PC-3 (cell line): Measurements from ENCODE around the gene OLFM2.

Experiments used
- EZH2 ChIP-seq: fragments of 300-600 bp; sonication (generic); IDR thresholded peaks from one replicate; pipeline ENCODE4 v1.6.1; 2017; ENCODE audit warnings: antibody characterized with exemption, mild to moderate bottlenecking, low read length; ENCODE audit not compliant: unreplicated experiment
- TF ChIP-seq, protein P1 (sequence below): fragments of 300-600 bp; sonication (generic); conservative IDR thresholded peaks from 2 replicates; pipeline ENCODE4 v1.5.1; 2017; ENCODE audit warnings: antibody characterized with exemption, low read depth, mild to moderate bottlenecking, low read length

DNA sequence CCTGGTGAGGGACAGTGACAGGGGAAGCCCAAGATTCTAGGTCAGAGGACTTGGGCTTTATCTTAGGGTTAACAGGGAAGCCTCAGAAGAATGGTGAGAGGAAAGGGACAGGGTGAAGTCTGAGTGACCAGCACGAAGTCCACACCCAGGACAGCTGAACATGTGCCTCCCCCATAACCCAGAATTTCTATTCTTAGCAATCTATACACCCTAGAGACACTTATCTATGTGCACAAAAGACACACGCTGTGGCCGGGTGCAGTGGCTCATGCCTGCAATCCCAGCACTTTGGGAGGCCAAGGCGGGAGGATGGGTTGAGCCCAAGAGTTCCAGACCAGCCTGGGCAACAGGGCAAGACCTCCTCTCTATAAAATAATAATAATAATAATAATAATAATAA is 11.1 kb upstream of the OLFM2 start:
- TF ChIP-seq, protein P1, sequence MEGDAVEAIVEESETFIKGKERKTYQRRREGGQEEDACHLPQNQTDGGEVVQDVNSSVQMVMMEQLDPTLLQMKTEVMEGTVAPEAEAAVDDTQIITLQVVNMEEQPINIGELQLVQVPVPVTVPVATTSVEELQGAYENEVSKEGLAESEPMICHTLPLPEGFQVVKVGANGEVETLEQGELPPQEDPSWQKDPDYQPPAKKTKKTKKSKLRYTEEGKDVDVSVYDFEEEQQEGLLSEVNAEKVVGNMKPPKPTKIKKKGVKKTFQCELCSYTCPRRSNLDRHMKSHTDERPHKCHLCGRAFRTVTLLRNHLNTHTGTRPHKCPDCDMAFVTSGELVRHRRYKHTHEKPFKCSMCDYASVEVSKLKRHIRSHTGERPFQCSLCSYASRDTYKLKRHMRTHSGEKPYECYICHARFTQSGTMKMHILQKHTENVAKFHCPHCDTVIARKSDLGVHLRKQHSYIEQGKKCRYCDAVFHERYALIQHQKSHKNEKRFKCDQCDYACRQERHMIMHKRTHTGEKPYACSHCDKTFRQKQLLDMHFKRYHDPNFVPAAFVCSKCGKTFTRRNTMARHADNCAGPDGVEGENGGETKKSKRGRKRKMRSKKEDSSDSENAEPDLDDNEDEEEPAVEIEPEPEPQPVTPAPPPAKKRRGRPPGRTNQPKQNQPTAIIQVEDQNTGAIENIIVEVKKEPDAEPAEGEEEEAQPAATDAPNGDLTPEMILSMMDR, result no peak
- TF ChIP-seq EZH2, result no peak
